ENCODE results near the gene PAX5.

The PAX5 gene

GRCh38 chr9:36815566-36816348 is 218.3 kb downstream of the PAX5 start:
- DNase-seq (ENCODE audit: low read depth in 3 of 3) = no peak

DNA sequence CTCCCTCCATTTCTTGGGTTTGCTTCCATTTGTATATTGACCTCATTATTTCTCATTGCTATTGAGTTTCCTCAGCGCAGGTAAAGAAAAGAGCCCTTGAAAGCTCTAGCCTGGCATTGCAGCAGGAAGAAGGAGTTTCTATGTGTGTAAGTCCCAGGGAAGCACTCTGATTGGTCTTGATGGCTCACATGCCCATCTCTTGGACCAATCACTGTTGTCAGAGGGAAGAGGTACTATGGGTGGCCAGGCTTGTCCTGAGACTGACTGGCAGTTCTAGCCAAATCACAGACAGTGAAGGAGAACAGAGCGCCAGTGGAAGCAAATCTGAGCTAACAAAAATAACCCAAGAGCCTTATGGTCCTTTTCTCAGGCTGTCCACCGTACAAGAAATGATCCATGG is 219.0 kb downstream of the PAX5 start:
- no peak for DNase-seq (ENCODE audit: low read depth in 3 of 3)

DNA sequence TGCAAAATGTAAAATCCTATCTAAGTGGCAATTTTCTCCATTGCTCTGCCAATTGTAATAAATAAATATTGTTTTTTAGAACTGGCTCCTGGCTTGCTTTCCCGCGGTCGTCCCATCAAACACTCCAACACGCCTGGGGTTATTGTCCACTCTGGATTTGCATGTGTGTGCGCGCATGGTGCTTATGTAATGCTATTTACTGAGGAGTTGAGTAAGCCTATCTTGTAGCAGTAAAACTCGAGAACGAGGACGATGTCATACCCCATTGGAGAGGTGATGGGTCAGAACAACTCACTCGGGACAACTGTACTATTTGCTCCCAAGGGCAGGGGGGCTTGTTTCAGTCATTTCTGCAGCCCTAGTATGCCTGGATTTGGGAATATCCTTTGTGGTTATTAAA is 220.9 kb downstream of the PAX5 start:
- no peak for DNase-seq (ENCODE audit: low read depth in 3 of 3)

- DNase-seq (ENCODE audit: low read depth in 3 of 3) = no peak
Observed at GRCh38 chr9:36812556-36812955, 221.5 kb downstream of the PAX5 start.

DNA sequence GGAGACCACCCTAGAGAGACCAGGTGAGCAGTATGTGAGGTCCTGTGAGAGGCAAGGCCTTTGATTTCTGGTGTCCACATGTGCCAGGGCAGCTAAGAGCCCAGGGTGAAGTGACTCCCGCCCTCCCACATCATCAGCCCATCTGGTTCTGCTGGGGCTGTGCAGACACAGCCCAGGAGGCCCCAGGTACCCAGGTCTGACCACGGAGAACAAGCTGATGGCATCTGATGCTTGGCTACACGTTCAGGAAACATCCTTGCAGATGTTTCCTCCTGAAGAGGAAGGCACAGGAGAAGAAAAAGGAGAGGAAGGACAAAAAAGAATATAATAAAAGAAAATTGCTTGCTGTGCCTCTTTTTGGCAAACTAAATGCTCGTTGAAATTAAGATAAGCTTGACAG is 225.8 kb downstream of the PAX5 start:
- no peak for DNase-seq (ENCODE audit: low read depth in 3 of 3)

DNA sequence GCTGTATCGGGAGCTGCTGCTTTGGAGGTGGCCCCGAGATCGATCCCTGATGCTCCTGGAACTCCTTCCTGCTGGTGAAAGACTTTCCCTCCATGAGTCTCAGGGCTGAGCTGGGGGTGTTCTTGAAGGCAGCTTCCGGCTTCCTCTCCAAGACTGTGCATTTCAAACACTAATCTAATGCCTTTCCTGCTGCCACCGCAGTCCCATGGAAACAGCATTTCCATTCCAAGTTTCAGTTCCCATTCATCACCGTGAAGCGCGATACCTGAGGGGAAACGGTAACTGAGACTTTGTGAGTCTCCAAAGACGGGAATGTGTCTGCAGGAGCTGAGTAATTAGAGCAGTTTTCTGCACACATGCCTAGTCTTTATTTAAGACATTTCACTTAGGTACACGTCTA is 230.1 kb downstream of the PAX5 start:
- DNase-seq (ENCODE audit: low read depth in 3 of 3) = no peak

DNA sequence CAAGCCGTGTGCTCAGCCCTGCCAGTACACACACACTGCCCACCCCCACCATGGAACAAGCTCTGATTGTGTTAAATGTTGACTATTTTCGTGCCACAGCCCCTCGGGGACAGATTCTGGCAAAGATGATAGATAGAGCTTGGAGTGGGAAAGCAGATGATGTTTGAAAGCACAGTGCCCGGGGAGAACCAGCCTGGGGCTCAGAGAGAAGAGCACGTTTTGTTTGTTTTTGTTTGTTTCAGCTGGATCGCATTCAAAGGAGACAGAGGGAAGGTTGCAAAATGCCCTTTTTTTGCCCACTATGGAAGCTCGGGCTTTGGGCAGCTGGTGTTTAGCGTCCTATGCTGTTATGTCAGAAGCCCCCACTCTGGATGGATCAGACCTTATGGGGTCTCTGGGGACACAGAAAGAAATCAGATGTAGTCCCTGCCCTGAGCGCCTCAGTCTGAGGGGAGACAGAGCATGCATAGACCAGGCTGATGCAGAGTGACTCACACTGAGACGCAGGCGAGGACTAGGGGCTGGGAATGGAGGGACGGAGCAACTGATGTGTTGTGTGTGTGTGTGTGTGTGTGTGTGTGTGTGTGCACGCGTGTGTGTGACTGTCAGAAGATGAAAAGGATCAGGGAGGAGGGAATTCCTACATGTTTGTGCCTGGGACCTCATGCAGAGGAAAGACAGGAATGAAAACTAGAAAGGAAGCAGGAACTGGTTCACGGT is 231.7 kb downstream of the PAX5 start:
- DNase-seq (ENCODE audit: low read depth in 3 of 3) = no peak

DNA sequence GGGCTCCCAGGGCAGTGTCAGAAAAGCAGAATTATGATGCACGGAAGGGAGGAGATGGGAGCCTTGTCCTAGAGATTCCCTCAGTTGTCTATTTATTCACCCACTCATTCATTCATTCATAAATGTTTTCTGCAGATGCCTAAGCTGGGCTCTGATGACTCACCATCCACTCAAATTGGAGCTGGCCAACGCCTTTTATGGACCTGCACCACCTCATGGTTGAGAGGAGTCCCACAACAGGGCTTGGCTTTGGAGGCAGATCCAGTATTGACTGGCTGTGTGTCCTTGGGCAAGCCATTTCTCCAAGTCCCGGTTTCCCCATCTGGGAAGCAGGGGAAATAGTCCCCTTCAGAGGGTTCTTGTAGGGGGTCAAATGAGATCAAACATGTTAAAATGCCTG is 233.6 kb downstream of the PAX5 start:
- no peak for DNase-seq (ENCODE audit: low read depth in 3 of 3)

DNA sequence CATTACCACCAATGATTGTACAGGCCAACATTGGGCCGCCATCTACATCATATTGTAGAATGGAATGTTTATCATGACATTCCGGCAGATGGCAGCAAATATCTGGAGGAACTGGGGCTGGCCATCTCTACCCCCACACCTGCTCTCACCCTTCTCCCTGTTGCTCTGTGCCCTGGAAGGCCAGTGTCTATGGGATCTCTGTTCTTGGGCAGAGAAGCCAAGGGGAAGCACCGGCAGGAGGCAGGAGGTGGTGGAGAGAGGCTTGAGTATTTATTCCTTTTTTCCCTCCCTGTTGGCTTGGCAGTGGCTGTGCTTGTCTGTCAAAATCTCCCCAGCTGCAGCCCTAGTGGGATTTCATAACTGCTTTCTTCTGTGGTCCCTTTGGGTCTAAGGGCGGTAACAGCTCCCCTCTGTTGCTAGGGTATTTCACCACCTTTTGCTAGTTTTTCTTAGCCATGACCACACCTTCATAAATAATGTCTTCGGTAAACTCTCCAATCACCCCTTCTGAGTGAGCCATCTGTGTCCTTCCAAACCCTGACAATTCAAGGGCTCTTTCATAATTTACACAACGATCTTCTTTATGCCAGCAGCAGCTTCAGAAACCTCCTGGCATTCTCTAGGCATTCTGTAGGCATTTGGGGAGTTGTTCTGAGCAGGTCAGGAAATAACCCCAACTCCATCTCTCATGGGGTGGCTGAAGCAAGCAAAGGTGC is 235.6 kb downstream of the PAX5 start:
- no peak for DNase-seq (ENCODE audit: low read depth in 3 of 3)

DNA sequence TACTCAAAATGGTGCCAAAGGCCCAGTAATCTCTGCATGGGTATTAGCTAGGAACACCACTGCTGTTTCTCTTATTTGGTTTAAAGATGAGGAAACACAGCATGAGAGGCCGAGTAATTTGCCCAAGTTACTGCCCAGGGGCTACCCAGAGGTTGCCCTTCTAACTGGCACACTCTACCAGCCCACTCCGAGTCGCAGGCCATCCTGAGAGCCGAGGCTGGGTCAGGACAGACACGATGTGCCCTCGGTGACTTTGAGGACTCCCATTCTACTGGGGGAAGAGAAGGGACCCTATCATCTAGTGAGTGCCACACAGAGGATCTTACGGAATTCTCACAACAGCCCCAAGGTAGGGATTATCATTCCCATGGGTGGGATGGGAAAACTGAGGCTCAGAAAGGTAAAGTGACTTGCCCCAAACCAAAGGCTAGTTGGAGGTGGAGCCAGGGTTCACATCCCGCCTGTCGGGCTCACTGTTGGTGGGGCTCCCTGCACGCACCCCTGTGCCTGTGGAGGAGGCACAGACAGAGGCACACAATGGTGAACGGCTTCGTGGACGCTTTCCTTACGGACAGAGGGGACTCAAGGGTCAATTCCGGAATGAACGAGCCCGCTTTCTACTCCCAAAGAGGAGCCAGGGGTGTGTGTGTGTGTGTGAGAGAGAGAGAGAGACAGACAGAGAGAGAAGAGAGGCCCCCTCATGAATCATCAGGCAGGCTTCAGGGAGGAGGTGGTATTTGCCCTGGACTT is 236.4 kb downstream of the PAX5 start:
- no peak for DNase-seq (ENCODE audit: low read depth in 3 of 3)

DNA sequence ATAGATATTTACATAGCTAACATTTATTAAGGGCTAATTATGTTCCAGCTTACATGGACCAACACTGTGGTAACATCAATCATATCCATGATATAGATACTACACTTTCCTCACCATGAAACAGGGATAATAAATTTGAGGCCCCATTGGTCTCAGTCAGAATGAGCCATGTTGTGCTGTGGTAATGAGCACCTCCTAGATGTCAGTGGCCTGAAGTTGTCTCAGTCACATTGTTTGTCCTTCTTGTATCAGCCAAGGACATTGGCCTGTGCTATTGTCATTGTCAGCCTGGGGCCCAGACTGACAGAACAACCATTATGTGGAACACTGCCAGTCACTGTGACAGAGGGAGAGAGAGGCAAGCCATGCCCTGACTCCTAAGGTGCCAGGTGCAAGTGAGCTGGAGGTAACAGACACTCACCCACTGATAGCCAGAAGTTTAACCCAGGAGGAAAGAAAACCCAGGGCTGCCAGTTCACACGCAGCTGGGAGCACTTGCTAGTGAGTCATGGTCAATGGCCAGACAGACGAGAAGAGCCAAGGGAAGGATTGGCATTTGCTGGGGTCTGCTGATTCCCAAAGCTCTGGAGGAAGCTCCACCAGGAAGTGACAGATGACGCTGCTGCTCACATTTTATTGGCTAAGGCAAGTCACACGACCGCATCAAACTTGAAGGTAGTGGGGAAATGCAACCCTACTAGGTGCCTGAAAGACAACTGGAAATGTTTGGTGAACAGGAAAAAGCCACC is 237.2 kb downstream of the PAX5 start:
- no peak for DNase-seq (ENCODE audit: low read depth in 3 of 3)

GRCh38 chr9:36794461-36794860 is 239.6 kb downstream of the PAX5 start:
- no peak for DNase-seq (ENCODE audit: low read depth in 3 of 3)

DNA sequence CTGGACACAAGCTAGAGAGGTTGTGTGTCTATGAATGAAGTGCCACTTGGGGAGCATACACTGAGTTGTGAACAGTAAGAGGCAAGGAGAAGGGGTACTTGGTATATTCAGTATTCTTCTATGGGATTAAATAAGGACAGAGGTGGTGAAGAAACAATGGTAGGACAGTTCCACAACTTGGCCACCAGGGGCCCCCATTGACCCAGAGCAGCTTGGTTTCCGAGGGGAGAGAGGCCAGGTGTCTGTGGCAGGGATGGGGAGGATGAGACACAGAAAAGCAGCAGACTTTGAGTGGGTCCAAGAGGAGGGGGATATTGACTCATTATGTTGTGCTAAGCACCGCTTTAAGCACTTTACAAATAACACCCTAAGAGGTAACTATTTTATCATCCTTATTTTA is 240.8 kb downstream of the PAX5 start:
- no peak for DNase-seq (ENCODE audit: low read depth in 3 of 3)

- DNase-seq (ENCODE audit: low read depth in 3 of 3) = no peak
Observed at GRCh38 chr9:36791222-36791950, 242.7 kb downstream of the PAX5 start.

DNA sequence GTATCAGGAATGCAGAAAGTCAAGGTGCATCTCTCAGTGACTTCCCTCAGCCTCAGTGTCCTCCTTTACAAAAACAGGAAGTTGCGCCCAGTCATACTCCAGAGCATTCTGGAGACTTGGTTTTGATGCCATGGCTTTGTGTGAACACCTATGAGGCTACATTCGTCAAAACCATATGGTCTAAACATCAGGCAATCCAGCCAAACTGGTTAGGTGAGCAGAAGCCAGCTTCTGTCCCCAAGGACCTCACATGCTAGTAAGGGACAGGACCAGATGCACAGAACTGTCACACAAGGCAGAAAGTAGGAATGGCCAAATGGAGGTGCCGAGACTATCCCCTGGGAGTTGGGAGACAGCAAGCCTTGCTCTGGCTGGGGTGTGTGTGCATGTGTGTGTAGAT is 244.2 kb downstream of the PAX5 start:
- DNase-seq (ENCODE audit: low read depth in 3 of 3) = no peak

- no peak for DNase-seq (ENCODE audit: low read depth in 3 of 3)
Observed at GRCh38 chr9:36788534-36788933, 245.5 kb downstream of the PAX5 start.

GRCh38 chr9:36787709-36788108 is 246.4 kb downstream of the PAX5 start:
- DNase-seq (ENCODE audit: low read depth in 3 of 3) = no peak

All from stimulated activated CD4-positive, alpha-beta T cell treated with anti-CD3 and anti-CD28 coated beads, TNF-alpha, amount 100 ng/mL, for 4 hours (primary cell).